HG03442 (cell line): ENCODE results near the gene IVD.

Source experiments
- ATAC-seq: cut with Tn5 transposase; IDR thresholded peaks from one replicate; pipeline ENCODE4 v1.9.1; 2021; ENCODE audit warnings: mild to moderate bottlenecking, moderate library complexity; ENCODE audit not compliant: unreplicated experiment

The IVD gene

DNA sequence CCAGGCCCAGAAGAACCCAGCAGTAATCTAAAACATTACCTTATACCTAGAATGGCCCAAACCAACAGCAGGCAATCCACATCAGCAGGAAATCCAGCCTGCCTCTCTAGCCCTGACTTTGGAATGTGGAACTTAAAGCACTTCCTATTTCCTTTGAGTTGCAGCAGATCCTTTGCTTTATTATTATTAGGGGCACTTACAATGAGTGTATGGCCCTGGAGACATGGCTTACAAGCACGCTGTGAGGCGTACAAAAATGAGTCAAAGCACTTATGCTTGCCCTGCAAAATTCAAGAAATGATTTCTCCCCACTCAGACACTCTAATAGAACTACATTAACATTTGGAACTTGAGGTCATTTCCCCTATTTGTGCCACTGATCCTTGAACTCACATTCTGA, 32.6 kb upstream of the IVD start:
- ATAC-seq = no peak

DNA sequence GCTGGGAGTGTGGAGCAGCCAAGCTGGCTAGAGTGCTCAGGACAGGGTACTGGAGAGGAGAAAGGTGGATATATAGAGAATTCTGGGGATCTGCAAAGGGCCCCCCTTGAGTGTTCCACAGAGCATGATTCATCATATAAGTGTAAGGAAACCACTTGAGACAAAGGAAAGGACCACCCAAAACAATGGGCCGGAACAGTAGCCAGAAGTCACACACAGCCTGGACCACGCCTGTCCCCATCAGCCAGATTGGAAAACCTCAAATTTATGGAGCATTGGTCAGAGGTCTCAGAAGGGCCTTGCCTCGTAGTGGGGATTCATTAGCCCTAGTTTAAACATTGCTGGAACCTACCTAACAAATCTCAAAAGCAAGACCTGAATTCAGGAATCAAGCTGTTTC, 28.0 kb upstream of the IVD start:
- no peak for ATAC-seq

DNA sequence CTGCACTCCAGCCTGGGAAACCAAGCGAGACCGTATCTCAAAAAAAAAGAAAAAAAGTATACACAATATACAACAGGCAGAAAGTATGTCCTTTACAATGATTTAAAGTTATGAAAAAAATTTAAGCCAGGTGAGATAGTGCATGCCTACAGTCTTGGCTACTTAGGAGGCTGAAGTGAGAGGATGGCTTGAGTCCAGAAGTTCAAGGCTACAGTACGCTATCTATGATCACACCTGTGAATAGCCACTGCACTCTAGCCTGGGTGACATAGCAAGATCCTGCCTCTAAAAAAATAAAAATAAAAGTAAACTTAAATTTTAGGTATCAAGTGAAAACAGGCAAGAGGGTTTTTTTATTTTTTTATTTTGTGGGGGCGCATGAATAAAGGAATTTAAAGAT, 26.2 kb upstream of the IVD start:
- no peak for ATAC-seq

DNA sequence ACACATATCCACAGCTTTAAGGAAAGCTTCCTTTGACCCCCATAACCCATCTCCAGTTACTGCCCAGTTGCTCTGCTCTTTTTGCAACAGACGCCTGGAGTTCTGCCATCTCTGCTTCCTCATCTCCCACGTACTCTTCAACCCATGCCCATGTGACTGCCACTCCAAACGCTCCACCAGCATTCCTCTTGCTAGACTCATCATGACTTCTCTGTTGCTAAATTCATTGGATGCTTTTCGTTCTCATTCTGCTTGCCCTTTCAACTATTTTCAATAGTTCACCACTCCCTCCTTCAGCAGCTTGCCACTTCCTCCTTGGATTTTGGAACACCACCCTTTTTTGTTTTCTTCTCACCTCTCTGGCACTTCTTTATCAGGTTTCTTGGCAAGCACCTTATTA, 25.7 kb upstream of the IVD start:
- no peak for ATAC-seq

DNA sequence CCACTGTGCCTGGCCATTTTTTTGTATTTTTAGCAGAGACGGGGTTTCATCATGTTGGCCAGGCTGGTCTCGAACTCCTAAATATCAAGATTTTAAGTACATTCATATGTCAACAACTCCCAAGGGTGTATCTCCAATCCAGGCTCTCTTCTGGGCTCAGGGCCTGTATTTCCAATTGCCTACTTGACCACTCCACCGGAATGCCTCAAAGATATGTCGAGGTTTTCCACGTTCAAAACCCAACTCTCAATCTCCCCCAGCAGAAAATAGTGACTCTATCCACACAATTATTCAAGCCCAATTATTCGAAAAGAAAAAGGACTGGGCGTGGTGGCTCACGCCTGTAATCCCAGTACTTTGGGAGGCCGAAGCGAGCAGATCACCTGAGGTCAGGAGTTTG, 25.0 kb upstream of the IVD start:
- ATAC-seq = no peak

DNA sequence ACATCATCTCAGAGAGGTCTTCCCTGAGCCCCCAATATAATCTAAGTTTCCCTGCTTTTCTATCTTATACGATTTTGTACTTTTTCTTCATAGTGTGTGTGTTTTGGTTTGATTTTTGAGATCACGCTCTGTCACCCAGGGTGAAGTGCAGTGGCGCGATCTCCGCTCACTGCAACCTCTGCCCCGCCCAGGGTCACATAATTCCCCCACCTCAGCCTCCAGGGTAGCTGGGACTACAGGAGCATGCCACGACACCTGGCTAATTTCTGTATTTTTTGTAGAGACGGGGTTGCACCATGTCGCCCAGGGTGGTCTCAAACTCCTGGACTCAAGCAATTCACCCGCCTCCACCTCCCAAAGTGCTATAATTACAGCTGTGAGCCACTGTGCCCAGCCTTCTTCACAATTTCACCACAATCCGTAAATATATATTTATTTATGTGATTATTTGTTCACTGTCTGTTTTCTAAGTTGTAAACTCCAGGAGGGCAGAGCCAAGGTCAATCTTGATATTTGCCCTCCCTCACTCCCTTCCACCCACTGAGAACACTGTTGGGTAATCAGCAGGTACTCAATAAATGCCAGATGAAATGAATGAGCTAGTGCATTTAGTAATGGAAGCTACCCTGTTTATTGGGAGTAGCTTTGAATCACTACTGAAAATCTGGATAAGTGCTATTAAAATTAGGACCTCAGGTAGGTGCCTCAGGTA, 23.6 kb upstream of the IVD start:
- no peak for ATAC-seq

DNA sequence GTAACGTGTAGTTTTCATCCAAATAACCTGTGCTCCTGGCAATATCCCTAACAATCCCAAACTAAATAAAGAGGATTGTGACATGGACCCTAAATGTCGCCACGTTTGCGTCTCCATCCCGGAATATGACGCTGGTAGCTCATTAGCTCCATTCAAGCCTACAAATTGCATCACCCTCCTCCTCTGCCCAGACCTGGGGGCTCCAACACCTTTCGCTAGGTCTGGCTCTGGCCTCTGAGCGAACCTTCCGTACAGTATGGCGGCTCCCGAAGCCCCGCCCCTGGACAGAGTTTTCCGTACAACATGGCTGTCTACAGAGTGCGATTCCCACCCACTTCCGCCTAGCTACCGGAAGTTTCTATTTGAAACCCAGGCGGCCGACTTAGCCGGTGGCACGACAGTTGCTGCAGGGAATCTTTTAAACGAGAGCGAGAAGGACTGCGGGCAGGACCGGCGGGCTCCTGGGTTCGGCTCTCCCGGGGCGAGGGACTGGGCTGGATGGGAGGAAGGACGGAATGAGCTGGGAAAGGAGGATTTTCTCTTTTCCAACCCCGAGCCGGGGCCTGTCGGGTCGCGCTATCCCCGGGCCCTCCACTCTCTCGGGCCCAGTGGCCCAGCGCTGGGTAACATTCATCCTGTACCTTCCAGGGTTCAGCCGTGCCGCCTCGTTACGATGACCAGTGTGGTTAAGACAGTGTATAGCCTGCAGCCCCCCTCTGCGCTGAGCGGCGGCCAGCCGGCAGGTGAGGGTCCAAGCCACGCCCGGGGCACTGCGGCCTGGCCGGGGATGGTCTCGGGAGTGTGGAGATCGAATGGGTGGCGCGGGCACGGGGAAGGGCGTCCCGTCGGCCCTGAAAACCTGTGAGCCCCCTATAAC, 22.8 kb upstream of the IVD start, which contains the start of gene KNSTRN:
TSS of gene KNSTRN (plus strand) at position 142 of the 877 bp plus-strand sequence. CDS start at position 257, 115 bp downstream.
- peak; percentile 94 for ATAC-seq

DNA sequence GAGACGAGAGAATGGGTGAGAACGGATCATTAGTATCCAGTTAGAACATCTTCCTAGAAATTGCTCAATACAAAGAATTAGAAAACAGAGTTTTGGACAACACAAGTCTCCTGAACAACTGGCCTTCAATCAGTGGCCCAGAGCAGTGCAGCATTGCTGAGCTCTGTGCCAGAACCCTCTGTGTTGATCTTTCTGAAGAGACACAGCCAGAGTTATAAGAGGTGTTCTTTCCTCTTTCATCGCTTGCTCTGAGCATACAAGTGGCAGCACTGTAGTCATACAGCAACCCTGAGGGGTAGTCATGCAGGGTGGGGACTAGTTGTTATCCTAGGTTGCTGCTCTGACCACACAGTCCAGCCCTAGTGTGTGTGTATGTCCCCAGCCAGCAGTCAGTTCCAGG, 19.1 kb upstream of the IVD start:
- ATAC-seq = no peak

DNA sequence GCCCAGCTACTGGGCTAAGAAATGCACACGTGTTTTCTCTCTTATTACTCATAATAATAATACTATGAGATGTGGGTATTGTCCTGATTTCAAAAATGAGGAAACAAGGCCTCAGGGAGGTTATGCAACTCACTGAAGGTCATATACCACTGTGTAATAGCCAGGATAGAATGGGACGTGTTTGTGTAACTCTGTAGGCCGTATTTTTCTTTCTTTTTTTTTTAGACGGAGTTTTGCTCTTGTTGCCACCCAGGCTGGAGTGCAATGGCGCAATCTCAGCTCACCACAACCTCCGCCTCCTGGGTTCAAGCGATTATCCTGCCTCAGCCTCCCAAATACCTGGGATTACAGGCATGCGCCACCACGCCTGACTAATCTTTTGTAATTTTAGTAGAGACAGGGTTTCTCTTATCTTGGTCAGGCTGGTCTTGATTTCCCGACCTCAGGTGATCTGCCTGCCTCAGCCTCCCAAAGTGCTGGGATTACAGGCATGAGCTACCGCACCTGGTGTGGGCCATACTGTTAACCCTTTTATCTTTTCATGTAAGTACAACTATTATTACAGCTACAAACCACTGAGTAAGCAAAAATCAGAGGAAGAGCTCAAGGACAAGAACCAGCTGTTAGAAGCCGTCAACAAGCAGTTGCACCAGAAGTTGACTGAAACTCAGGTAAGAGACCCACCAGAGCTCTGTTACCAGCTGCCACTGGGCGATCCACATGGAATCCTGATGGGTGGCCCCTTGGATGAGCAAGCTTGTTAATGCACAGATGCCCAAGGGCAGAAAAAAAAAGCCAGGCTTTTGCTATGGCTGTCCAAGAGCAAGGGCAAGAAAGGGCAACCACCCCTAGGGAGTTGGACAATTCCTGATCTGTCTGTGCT, 16.4 kb upstream of the IVD start:
- ATAC-seq = no peak

DNA sequence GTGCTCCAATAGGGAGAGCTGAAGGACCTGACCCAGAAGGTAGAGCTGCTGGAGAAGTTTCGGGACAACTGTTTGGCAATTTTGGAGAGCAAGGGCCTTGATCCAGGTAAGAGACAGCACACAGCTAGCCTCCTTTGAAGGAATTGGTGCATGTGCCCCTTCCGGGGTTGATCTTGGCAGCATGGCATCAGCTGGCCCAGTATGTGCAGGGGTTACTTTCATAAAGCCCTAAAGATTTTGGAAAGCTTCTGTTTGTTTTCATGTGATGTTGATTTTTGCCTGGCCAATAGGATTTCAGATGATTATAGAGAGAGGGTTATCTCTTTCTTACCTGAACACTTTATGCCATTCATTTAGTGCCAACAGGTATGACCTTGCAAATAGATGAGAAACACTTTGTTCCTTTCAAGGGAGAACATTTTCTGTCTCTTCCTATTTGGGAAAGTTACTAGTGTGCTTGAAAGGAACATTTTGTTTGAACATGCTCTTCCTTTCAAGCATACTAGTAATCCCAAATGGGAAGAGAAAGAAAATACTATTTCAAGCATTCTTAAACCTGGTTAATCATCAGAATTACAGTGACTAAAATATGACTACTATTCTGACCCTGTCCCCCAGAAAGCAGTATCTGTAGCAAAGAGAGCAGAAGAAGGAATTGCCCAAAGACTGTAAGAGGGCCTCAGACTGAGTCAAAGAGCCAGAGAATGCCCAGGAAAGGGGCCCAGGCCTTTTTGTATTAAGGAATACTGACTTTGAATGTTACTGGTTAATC, 15.6 kb upstream of the IVD start:
- ATAC-seq = no peak

DNA sequence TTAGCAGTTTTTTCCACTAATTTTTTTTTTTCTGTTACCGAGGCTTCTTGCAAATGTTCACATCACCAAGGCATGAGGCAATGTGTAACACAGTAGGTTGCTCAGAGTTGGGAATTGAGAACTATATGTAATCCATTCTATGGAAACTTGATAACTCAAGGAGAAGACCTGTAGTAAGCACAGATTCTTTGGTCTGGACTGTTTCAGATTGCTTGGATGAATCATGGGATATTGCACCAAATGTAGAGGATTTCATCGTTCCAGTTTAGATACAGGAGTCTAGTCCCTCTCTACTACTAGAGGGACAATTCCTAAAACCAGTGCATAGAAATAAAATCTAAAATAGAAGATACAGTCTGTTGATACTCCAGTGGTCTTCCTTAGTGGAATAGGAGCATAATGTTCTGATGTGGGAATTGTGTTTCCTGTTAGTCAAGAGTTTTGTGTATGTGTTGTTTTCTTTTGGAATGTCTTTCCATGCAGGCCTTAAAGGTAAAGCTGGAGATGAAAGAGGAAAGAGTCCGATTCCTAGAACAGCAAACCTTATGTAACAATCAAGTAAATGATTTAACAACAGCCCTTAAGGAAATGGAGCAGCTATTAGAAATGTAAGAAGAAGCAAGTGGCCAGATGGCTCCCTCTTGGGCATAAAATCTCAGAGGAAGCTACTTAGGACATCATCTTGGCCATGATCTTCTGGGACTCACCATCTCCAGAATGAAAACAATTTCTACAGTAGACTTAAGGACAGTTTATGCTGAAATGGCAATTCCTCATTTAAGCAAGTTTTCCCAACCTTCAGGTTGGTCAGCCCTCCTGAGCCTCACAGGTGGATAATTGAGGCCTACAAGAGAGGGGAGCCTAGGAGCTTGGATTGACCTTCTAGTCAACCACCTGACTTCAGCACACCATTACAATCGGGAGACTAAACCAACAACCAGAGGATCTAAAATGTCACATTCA, 12.3 kb upstream of the IVD start:
- ATAC-seq = no peak

DNA sequence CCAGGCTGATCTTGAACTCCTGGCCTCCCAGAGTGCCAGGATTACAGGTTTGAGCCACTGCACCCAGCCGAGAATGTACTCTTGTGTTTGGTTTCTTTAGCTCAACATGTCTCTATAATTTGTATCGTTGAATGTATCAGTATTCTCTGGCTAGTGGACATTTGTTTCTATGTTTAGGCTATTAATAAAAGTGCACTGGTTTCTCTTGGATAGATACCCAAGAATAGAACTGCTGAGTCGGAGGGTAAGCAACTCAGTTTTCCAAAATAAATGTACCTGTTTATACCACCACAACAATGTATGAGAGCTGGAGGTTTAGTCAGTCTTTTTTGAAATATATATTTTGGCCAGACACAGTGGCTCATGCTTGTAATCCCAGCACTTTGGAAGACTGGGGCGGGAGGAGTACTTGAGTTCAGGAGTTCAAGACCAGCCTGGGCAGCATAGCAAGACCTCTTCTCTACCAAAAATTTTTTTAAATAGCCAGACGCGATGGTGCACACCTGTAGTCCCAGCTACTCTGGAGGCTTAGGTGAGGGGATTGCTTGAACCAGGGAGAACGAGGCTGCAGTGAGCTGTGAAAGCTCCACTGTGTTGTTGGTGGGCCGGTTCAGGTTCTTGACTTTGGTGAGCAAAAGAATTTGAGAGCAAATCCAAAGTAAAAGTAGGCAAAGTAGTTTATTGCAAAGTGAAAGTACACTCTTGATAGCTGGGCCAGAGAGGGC, 7.7 kb upstream of the IVD start:
- no peak for ATAC-seq

DNA sequence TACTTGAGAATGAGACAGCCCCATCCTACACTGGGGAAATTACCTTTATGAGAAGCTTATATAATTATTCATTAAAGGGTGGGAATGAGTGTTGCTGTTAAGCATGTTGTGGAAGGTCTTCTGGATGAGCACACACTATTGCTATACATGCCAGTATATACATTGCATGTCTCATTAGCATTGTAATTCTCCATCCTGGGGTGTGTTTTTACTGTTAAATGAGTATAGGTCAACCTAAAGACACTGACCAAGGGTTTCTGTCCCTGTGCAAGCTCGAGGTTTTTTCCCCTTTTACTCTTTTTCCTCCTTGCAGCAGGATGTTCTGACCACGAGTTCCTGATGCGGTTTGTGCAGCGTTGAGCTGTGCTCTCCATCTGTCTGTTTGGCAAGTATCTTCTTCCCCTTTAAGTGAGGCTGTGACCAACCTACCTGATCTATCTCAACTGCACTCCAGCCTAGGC, 7.2 kb upstream of the IVD start:
- ATAC-seq = no peak

DNA sequence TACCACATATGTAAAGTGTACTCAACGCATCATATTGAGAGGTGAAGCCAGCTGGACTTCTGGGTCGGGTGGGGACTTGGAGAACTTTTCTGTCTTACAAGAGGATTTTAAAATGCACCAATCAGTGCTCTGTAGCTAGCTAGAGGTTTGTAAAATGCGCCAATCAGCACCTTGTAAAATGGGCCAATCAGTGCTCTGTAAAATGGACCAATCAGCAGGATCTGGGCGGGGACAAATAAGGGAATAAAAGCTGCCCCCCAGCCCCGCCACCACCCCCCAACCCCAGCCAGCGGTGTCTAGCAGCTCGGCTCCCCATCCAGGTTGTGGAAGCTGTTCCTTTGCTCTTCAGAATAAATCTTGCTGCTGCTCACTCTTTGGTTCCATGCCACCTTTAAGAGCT, 6.2 kb upstream of the IVD start:
- no peak for ATAC-seq

DNA sequence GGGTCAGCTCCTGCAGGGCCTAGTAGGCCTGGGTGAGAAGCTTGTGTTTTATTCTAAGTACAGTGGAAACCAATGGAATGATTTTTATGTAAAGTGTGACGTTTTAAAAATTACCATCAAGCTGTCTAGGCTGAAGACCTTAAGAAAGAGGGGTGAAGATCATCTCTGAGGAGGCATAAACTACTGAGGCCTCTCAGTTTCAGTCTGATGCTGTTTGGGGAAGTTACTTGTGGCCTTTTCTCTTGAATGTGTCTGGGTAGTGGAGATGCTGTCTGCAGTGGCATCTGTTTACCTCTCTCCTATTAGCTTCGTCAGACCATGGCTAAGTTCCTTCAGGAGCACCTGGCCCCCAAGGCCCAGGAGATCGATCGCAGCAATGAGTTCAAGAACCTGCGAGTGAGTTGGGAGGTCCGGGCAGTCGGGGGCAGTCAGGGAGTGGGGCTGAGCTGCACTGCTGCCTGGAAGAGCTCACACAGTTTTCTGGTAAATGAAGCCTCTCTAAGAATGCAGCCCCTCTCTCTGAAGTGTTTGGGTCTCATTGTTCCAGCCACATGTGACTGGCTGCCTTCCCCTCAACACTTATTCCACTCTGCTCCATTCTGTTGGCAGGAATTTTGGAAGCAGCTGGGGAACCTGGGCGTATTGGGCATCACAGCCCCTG, 1.9 kb downstream of the IVD start:
- peak; percentile 45 for ATAC-seq

DNA sequence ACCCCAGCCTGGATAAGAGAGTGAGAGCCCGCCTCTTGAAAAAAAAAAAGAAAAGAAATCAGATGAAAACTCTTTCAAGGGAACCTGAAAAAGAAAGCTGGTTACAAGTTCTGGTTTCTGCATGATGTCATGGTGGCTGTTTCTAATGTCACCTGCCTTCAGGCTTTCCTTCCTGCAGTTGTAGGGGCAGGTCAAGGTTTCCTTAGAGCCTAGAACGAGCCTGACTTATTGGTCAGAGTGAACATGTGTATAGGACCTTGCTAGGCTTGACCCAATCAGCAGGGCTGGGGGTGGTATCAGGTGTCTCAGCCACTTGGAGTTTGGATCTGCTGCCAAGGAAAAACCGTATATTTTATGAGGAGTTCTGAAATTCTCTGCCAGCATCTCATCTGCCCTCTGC, 3.8 kb downstream of the IVD start:
- no peak for ATAC-seq

DNA sequence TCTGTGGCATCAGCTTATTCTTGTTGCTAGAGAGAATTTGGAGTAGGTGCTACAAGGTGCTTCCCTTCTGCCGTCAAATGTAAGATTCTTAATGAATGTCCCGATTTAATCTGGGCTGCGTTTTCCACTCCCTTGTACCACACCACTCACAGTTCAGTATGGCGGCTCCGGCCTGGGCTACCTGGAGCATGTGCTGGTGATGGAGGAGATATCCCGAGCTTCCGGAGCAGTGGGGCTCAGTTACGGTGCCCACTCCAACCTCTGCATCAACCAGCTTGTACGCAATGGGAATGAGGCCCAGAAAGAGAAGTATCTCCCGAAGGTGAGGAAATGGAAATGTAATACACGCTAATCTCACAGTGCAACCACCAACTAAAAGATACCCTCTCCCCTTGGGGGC, 4.9 kb downstream of the IVD start:
- ATAC-seq = no peak

DNA sequence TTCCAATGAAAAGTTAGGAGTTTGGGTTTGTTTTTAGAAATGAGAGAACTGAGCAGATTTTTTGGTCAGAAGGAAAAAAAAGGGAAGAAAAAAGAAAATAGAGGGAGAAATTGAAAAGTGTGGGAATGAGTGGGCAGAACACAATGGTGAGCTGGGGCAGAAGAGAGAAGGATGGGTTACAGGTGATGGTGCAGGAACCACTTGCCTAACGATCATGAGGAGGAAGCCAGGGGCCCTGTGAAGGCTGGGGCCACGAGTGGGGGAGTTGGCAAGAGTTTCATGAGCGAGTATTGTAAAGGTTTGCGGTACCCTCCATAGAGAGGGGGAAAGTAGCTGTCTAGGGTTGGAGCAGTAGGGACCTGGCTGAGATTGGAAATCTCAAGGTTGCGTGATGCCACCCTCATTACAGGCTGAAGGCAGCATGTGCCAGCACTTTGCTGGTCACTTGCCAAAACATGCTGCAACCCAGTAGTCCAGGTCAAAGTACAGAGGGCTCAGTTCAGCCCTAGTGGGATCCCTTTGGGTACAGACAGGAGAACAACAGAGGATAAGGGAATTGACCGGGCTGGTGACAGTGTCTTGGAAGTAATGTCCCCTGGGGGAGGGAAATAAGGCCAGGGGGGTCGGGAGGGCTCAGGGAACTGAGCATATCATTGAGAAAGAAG, 6.6 kb downstream of the IVD start:
- ATAC-seq = no peak
